ENCODE measurements around the gene NDUFB10.

- TF ChIP-seq, protein P1, sequence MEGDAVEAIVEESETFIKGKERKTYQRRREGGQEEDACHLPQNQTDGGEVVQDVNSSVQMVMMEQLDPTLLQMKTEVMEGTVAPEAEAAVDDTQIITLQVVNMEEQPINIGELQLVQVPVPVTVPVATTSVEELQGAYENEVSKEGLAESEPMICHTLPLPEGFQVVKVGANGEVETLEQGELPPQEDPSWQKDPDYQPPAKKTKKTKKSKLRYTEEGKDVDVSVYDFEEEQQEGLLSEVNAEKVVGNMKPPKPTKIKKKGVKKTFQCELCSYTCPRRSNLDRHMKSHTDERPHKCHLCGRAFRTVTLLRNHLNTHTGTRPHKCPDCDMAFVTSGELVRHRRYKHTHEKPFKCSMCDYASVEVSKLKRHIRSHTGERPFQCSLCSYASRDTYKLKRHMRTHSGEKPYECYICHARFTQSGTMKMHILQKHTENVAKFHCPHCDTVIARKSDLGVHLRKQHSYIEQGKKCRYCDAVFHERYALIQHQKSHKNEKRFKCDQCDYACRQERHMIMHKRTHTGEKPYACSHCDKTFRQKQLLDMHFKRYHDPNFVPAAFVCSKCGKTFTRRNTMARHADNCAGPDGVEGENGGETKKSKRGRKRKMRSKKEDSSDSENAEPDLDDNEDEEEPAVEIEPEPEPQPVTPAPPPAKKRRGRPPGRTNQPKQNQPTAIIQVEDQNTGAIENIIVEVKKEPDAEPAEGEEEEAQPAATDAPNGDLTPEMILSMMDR (IDR thresholded peaks at IDR 0.05; ENCODE audit: insufficient read depth, low read depth, low read length), result no peak
- no peak for TF ChIP-seq EZH2 (IDR thresholded peaks at IDR 0.05; ENCODE audit: insufficient read depth, low read length)
Observed at GRCh38 chr16:1914988-1915387, 44.4 kb upstream of the NDUFB10 start.
